Stromal cell of bone marrow (primary cell): ENCODE results near the gene MEGF11.
"Not testable (repeated sequence)": the region's sequence is repeated elsewhere in the genome, so short reads cannot be mapped to it uniquely, and the experiment has no call there.

Experiments
- DNase-seq: peaks from one replicate; pipeline ENCODE4 v3.0.0-alpha.2; 2012; ENCODE audit warnings: low read depth

The MEGF11 gene

GRCh38 chr15:66275352-66275751 lies 21.8 kb upstream of the MEGF11 start:
- DNase-seq: no peak

- no peak for DNase-seq
These were observed 17.4 kb upstream of the MEGF11 start for GRCh38 chr15:66270932-66271331.

GRCh38 chr15:66269326-66270090 lies 16.0 kb upstream of the MEGF11 start:
- no peak for DNase-seq

- DNase-seq: no peak
These were observed 11.4 kb upstream of the MEGF11 start for GRCh38 chr15:66264859-66265513.

- DNase-seq: not testable (repeated sequence)
These were observed 9.3 kb upstream of the MEGF11 start for GRCh38 chr15:66262837-66263236.

- no peak for DNase-seq
These were observed 7.5 kb upstream of the MEGF11 start for GRCh38 chr15:66261056-66261455.

- no peak for DNase-seq
These were observed 3.1 kb upstream of the MEGF11 start for GRCh38 chr15:66256692-66257091.

DNA sequence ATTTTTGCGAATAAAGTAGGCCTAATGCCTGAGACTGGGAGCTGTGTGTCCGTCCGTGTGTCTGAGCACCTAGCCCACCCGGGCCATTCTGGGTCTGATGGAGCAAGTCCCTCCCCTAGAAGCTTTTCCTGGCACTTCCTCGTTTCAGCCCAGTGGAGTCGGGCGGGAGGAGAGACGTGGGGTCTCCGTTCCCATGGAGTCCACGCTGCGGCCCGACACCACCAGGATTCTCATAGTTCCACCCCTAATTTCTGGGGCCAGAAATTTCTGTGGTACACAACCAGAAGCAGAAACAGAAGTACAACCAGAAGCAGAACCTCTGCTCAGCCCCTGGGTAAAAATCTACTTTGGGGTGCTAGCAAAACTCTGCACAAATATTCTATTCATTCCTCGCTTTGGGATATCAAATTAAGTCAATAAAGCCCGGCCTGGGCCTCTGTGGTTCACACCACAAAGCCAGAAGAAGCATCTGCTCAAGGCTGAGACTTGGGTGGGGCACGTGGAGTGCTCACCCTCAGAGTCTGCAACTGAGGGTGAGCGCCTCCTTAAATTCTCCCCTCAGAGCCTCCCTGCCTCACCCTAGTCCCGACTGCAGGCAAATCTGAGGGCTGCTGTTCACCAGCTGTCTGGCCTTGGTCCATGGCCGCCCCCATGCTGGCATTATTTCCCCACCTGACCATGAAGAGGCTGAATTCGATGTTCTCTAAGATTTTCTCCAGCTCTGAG lies 1.6 kb upstream of the MEGF11 start:
- DNase-seq: no peak

GRCh38 chr15:66254089-66254950 lies 770 bp upstream of the MEGF11 start:
- DNase-seq: no peak

- DNase-seq: no peak
These were observed 699 bp downstream of the MEGF11 start for GRCh38 chr15:66252685-66253417.

DNA sequence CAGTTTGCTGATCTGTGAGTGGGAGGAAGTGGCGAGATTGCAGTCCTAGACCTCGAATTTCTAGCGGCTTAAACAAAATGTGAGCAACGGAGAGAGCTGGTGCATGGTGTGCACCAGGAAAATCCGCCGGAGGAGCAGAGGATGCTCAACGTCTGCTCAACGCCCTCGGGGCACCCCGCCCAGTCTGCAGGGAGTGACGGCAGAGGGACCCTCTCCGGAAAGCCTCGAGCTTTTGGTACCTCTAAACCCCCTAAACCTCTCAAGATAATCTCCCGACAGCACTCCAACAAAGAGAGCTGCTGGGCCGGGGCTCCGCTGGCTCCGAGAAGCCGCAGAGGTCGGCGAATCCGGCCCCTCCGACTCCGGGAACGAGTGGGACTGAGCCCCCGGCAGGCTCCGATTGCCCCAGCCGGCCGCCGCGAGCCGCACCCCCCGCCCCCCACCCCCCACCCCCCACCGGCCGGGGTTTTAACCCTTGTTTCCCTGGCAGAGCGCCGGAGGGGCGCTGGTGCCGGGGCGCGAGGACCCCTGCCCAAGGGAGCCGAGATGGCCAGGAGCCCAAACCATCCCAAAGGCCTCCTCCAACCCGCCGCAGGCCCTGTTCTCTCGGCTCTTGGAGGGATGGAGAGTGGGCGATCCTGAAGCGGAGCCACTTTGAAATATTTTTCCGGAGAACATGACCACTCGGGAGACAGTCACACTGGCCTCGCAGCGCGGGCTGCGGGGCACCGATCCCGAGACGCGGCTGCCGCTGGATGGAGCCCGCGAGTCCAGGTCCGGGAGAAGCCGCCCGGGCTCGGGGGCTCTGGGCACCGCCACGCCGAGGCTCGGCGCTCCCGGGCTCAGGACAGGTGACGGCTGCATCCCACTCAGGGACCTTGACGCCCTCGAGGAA lies 1.5 kb downstream of the MEGF11 start:
- DNase-seq: no peak

GRCh38 chr15:66251065-66251789 lies 2.3 kb downstream of the MEGF11 start:
- no peak for DNase-seq

DNA sequence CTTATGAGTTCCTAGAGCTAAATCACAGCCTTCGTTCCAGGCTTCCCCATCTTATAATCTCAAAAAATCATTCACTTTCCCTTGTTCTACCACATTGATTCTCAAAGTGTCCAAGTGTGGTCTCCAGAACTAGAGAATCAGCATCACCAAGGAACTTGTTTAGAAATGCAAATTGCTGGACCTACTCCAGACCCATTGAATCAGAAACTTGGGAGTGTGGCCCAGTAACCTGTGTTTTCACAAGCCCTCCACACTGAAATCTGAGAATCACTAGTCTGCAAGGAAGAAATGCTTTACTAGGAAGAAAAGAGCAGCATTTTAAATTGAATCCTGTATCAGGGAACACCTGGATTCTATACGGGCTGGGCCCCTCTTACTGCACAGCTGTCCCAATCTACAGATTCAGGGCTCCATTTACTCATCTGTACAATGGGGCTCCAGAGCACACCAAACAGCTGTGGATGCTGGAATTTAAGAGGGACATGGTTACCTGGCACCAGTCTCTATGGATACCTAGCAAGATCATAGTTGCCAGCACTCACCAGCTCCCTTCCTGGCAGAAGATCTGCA lies 3.9 kb downstream of the MEGF11 start:
- DNase-seq: no peak

DNA sequence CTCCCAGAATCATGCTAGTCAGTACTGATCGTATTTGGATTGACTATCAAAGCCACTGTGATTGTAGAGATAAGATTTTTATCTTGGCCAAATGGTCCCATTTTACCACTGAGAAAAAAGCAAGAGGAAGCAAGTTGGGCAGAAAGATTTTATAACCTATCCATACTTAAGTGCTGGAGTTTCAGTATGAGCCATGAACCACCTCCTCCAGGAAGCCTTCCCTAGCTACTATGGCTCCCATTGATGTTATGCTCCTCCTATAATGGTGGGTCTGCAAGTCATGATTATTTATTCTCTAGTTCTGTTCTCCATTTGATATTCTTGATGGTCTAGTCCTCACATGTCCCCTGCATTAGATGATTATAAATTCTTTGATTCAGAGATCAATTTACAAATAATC lies 6.6 kb downstream of the MEGF11 start:
- DNase-seq: no peak

DNA sequence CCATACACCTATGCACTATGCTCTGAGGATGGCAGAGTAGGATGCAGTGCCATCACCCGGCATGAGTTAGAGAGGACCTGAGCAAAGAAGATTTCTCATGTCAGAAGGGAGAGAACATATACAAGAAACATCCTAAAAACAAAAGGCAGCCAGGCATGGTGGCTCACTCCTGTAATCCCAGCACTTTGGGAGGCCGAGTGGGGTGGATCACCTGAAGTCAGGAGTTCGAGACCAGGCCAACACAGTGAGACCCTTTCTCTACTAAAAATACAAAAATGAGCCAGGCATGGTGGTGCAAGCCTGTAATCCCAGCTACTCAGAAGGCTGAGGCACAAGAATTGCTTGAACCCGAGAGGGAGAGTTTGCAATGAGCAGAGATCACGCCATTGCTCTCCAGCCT lies 7.7 kb downstream of the MEGF11 start:
- DNase-seq: not testable (repeated sequence)

DNA sequence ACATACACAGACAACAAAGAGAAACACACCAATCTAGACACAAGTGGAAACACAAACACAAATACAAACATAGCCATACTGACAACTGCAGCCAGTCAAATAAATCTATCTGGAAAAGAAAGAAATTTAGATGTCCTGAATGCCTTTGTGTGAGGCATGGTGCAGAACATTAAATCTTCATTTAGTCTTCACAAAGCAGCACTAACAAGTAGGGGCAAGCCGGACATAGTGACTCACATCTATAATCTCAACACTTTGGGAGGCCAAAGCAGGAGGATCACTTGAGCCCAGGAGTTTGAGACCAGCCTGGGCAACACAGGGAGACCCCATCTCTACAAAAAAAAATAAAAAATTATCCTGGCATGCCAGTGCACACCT lies 11.7 kb downstream of the MEGF11 start:
- DNase-seq: no peak

DNA sequence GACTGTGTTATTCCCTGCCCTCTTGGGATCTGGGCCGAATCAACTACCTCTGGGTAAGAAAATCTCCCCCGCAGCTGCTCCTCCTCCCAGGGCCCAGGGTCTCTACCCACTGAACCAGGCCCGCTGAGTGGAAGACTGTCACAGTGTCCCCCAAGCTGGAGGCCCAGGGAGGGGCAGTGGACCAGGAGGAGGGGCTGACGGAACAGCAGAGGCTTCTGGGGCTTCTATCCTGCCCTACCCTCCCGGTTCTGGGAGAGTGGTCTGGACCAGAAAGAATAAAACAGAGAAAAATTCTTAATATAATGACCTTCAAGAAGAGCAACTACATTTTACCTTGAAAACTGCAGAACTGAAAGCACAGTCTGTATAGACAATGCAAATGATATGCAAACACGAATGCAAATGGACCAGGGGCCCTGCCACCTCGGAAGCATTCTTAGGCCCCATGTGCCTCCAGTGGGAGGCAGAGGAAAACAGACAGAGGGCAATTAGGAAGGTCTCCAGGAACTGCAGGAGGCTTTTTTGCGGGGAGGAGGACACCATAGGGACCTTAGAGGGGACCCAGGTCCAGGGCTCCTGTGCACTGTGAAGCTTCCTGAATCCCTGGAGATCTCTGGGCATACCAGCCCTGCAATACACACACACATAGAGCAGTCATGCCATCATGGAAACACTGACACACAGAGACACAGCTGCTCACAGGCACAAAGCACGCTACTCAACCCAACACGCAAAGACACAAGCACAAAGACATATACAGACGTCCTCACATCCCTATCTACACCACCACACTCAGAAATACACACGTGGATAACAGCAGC lies 12.3 kb downstream of the MEGF11 start:
- no peak for DNase-seq

- no peak for DNase-seq
These were observed 13.2 kb downstream of the MEGF11 start for GRCh38 chr15:66240240-66240794.
